ENCODE results near the gene MYO1E.

DNA sequence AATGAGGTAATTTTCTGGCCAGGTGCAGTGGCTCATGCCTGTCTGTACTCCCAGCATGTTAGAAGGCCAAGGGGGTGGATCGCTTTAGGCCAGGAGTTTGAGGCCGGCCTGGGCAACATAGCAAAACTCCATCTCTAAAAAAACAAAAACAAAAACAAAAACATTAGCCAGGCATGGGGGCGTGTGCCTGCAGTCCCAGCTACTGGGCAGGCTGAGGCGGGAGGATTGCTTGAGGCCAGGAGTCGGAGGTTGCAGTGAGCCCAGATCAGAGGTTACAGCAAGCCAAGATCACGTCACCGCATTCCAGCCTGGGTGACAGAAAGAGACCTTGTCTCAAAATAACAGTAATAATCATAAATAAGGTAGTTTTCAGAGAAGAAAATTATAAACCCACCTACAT, 110.4 kb downstream of the MYO1E start:
- TF ChIP-seq, protein P1, sequence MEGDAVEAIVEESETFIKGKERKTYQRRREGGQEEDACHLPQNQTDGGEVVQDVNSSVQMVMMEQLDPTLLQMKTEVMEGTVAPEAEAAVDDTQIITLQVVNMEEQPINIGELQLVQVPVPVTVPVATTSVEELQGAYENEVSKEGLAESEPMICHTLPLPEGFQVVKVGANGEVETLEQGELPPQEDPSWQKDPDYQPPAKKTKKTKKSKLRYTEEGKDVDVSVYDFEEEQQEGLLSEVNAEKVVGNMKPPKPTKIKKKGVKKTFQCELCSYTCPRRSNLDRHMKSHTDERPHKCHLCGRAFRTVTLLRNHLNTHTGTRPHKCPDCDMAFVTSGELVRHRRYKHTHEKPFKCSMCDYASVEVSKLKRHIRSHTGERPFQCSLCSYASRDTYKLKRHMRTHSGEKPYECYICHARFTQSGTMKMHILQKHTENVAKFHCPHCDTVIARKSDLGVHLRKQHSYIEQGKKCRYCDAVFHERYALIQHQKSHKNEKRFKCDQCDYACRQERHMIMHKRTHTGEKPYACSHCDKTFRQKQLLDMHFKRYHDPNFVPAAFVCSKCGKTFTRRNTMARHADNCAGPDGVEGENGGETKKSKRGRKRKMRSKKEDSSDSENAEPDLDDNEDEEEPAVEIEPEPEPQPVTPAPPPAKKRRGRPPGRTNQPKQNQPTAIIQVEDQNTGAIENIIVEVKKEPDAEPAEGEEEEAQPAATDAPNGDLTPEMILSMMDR (IDR thresholded peaks at IDR 0.05): no peak
- no peak for TF ChIP-seq ZFX (IDR thresholded peaks at IDR 0.05; ENCODE audit: borderline replicate concordance)
